Measurements from ENCODE around the gene HTR7. TPM values are rescaled to one million over a fixed set of nuclear protein-coding genes. Genes with fewer than 3 reads are reported as not detected.
"Not testable (repeated sequence)": the region's sequence is repeated elsewhere in the genome, so short reads cannot be mapped to it uniquely, and the experiment has no call there.

Gene HTR7
- total RNA-seq, 1 donor = 0.86 TPM

GRCh38 chr10:90832111-90832510 lies 25.7 kb downstream of the HTR7 start:
- TF ChIP-seq, protein P1, sequence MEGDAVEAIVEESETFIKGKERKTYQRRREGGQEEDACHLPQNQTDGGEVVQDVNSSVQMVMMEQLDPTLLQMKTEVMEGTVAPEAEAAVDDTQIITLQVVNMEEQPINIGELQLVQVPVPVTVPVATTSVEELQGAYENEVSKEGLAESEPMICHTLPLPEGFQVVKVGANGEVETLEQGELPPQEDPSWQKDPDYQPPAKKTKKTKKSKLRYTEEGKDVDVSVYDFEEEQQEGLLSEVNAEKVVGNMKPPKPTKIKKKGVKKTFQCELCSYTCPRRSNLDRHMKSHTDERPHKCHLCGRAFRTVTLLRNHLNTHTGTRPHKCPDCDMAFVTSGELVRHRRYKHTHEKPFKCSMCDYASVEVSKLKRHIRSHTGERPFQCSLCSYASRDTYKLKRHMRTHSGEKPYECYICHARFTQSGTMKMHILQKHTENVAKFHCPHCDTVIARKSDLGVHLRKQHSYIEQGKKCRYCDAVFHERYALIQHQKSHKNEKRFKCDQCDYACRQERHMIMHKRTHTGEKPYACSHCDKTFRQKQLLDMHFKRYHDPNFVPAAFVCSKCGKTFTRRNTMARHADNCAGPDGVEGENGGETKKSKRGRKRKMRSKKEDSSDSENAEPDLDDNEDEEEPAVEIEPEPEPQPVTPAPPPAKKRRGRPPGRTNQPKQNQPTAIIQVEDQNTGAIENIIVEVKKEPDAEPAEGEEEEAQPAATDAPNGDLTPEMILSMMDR (IDR thresholded peaks at IDR 0.05; ENCODE audit: insufficient read depth, low read depth, low read length) = no peak
- DNase-seq (ENCODE audit: low read depth) = no peak
- H3K4me3 ChIP-seq (ENCODE audit: low read depth, low read length) = no peak overlapping the region

- no peak overlapping the region for H3K4me3 ChIP-seq (ENCODE audit: low read depth, low read length)
- no peak for DNase-seq (ENCODE audit: low read depth)
- TF ChIP-seq, protein P1 (IDR thresholded peaks at IDR 0.05; ENCODE audit: insufficient read depth, low read depth, low read length) = no peak
These were observed 35.3 kb downstream of the HTR7 start for GRCh38 chr10:90822508-90822907.

GRCh38 chr10:90821864-90822263 lies 36.0 kb downstream of the HTR7 start:
- H3K4me3 ChIP-seq (ENCODE audit: low read depth, low read length); DNase-seq (ENCODE audit: low read depth): not testable (repeated sequence)

- no peak for DNase-seq (ENCODE audit: low read depth)
- H3K4me3 ChIP-seq (ENCODE audit: low read depth, low read length) = no peak overlapping the region
- TF ChIP-seq, protein P1 (IDR thresholded peaks at IDR 0.05; ENCODE audit: insufficient read depth, low read depth, low read length) = no peak
These were observed 37.9 kb downstream of the HTR7 start for GRCh38 chr10:90819911-90820310.

- no peak overlapping the region for H3K4me3 ChIP-seq (ENCODE audit: low read depth, low read length)
- no peak for DNase-seq (ENCODE audit: low read depth)
- TF ChIP-seq, protein P1 (IDR thresholded peaks at IDR 0.05; ENCODE audit: insufficient read depth, low read depth, low read length) = no peak
These were observed 39.1 kb downstream of the HTR7 start for GRCh38 chr10:90818736-90819135.

GRCh38 chr10:90817128-90817889 lies 40.5 kb downstream of the HTR7 start:
- DNase-seq (ENCODE audit: low read depth) = no peak
- H3K4me3 ChIP-seq (ENCODE audit: low read depth, low read length) = no peak overlapping the region
- TF ChIP-seq, protein P1 (IDR thresholded peaks at IDR 0.05; ENCODE audit: insufficient read depth, low read depth, low read length) = no peak

GRCh38 chr10:90816466-90816865 lies 41.4 kb downstream of the HTR7 start:
- no peak for DNase-seq (ENCODE audit: low read depth)
- H3K4me3 ChIP-seq (ENCODE audit: low read depth, low read length) = no peak overlapping the region
- TF ChIP-seq, protein P1 (IDR thresholded peaks at IDR 0.05; ENCODE audit: insufficient read depth, low read depth, low read length) = no peak
